ENCODE measurements around the gene GPS2. TPM values are rescaled to one million over a fixed set of nuclear protein-coding genes. Genes with fewer than 3 reads are reported as not detected.

Gene GPS2
- total and polyA plus RNA-seq, 10 of the 15 experiments (the other 5 are each of a cell fraction or from before 2014, with no cell fraction given): 10.2 to 96.4 (median 42.5) TPM

GRCh38 chr17:7330638-7331015 is 15.5 kb upstream of the GPS2 start (continued):
- TF ChIP-seq BCLAF1 (IDR thresholded peaks at IDR 0.05) (no peak), NBN (IDR thresholded peaks at IDR 0.05) (no peak), IKZF2 (IDR thresholded peaks at IDR 0.05) (peak in 1 of 2 experiments; percentile 9; a peak in 1 of 4 replicates), DPF2 (IDR thresholded peaks at IDR 0.05) (peak; percentile 35; the same call in 1 of the 2 replicates)

DNA sequence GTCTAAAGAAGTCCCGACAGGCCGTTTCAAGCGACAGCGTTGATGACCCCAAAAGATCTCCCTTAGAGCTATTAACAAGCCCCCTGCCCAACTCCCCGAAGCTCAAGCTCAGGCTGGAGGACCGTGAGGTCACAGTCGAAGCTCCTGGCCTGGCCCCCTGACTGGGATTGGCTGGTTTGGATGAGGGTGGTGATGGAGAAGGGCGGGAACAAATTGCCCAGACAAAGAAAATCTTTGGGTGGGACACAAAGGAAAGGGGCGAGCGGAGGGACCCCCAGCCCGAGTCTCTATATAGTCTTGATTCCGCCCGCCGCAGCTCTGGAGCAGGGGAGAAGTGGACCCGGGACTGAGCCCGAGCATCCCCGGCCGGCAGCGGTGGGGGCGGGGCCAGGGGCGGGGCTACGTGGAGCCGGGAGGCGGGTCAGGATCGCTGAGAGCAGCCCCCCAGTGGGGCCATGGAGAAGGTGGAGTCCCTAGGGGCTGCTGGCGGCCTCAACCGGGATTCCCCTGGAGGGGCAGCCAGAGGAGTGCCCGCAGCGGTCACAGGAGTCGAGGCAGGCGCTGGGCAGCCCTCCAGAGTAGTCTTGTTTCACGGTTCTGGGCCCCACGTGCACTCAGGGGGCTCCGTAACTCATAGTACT is 15.0 kb upstream of the GPS2 start:
- Histone ChIP-seq H3K27me3 (replicated peaks in 1 of 2; ENCODE audit: control insufficient read depth in 2 of 2, insufficient read depth in 2 of 2, low read length in 1 of 2) (no peaks in the 10 kb centered on the region), H3K27ac (ENCODE audit: control insufficient read depth, insufficient read depth) (peak overlapping the region; percentile 94), H3K79me2 (ENCODE audit: control insufficient read depth, insufficient read depth, low read length) (peaks cover 17% of the 10 kb centered on the region), H3K36me3 (ENCODE audit: control insufficient read depth in 2 of 2, insufficient read depth in 2 of 2, low read length in 1 of 2) (no peaks in the 10 kb centered on the region), H3K4me3 (peak overlapping the region; percentile 99), H3K9ac (ENCODE audit: control insufficient read depth, insufficient read depth, low read length) (peak overlapping the region; percentile 82), H3K4me1 (ENCODE audit: control insufficient read depth, insufficient read depth, low read length) (peaks cover 31% of the 10 kb centered on the region), H4K20me1 (ENCODE audit: control insufficient read depth, insufficient read depth) (no peaks in the 10 kb centered on the region), H2AFZ (ENCODE audit: control insufficient read depth, low read depth, low read length) (peak overlapping the region; percentile 99), H3K9me3 (replicated peaks; ENCODE audit: control insufficient read depth, insufficient read depth, low read length) (no peaks in the 10 kb centered on the region), H3K4me2 (ENCODE audit: control insufficient read depth, insufficient read depth) (peak overlapping the region; percentile 97)
- DNase-seq (ENCODE audit: low read depth, low spot score): no peak
- intact Hi-C loops (cut with micrococcal nuclease; ENCODE audit: unreplicated experiment): loop anchor here (2.0 kb wide), 1 partner anchor 23 kb away; the partner anchor contains the start of gene EIF5A
- in situ Hi-C loops (cut with MboI): no loop called here
- no peak for FAIRE-seq
- ChIA-PET SMC1A (ENCODE audit: uncharacterized antibody, unreplicated experiment) (interaction anchor here (0.6 to 2.3 kb wide), 12 partner anchors 8 to 357 kb away, joined by 3 to 18 read pairs (median 4); partner anchors contain the start of genes ACADVL, ACAP1, DLG4 and GPS2), POLR2A (interaction anchor here (0.6 to 2.3 kb wide), 19 partner anchors 10 to 357 kb away, joined by 3 to 31 read pairs (median 6); partner anchors contain the start of genes GABARAP, TMEM256 and TP53), RAD21 (ENCODE audit: unreplicated experiment) (interaction anchor here (0.8 to 2.4 kb wide), 13 partner anchors 15 to 357 kb away, joined by 3 to 11 read pairs (median 5); partner anchors contain the start of genes ACADVL, DLG4, GPS2 and SENP3), CTCF (interaction anchor here (0.7 to 7.9 kb wide), 11 partner anchors 8 to 231 kb away, joined by 3 to 49 read pairs (median 3); partner anchors contain the start of genes GPS2, KCTD11 and SLC2A4)
- ATAC-seq: peak; percentile 76
- 1% methylated on average over 23 of the region's 34 CpGs for WGBS (ENCODE audit: insufficient coverage, insufficient replicate concordance, low lambda C conversion rate, missing lambda C conversion rate)
- no TSS peak for BruUV-seq (replicated peaks)
- TF ChIP-seq NKRF (conservative IDR thresholded peaks at IDR 0.05) (0 out of 2 replicates have a peak, but pooled peaks have one; percentile 27), ETV6 (conservative IDR thresholded peaks at IDR 0.05 in 1 of 2, IDR thresholded peaks at IDR 0.05 in 1 of 2; ENCODE audit: borderline replicate concordance in 1 of 2, low read depth in 1 of 2) (no peak), RELA (IDR thresholded peaks at IDR 0.05; ENCODE audit: borderline replicate concordance, partially characterized antibody) (no peak), KLF5 (IDR thresholded peaks at IDR 0.05; ENCODE audit: partially characterized antibody) (no peak), ATF7 (IDR thresholded peaks at IDR 0.05; ENCODE audit: low read depth) (peak; percentile 70; the same call in 1 of the 2 replicates), RCOR1 (conservative IDR thresholded peaks at IDR 0.05; ENCODE audit: low read depth, low read length) (no peak), NFIC (IDR thresholded peaks at IDR 0.05; ENCODE audit: low read depth, low read length) (no peak), EZH2 (IDR thresholded peaks at IDR 0.05; ENCODE audit: borderline replicate concordance, control insufficient read depth, low read depth, low read length) (no peak), IKZF1 (conservative IDR thresholded peaks at IDR 0.05) (peak; percentile 14; the same call in 1 of the 2 replicates), MYC (IDR thresholded peaks at IDR 0.05; ENCODE audit: insufficient read depth, insufficient read length, insufficient replicate concordance, low read length, severe bottlenecking) (no peak), SIX5 (IDR thresholded peaks at IDR 0.05; ENCODE audit: low read depth, low read length, severe bottlenecking) (no peak)

Measured in GM12878 (cell line).